ENCODE measurements around the gene TCERG1L. TPM values are rescaled to one million over a fixed set of nuclear protein-coding genes. Genes with fewer than 3 reads are reported as not detected.

The TCERG1L gene
- total RNA-seq, 1 experiment from 2014 or later: not detected

DNA sequence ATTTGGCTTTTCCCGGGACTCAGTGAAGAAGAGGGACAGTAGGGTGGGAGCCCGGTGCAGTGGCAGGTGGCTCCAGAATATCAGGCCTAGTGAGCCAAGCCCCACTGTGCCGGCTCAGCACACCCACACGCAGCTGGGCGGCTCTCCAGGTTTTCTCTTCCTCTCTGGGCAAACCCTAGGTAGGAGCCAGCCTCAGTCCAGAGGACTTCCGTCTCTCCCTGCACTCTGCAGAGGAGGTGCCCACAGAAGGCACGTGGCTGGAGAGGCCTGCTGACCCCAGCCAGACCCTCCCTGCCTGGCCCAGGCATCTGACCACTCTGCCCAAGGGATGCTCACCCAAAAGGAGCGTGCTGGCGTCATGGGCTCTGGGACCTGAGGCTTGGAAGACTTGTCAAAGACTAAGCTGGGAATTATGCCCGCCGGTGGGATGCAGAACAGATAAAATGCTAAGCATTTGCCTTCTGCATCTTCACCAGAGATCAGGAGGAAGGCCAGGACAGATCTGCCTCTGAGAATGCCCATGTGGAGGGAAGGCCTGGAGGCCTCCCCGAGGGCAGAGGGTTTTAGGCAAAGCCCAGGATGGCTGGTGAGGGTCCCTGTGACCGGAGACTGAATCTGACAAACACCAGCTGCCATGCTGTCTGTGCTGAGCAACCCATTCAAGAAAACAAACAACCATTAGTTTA, 40.2 kb downstream of the TCERG1L start:
- DNase-seq (ENCODE audit: low read depth): no peak

- no peak for DNase-seq (ENCODE audit: low read depth)
Observed at GRCh38 chr10:131270461-131271190, 40.9 kb downstream of the TCERG1L start.

DNA sequence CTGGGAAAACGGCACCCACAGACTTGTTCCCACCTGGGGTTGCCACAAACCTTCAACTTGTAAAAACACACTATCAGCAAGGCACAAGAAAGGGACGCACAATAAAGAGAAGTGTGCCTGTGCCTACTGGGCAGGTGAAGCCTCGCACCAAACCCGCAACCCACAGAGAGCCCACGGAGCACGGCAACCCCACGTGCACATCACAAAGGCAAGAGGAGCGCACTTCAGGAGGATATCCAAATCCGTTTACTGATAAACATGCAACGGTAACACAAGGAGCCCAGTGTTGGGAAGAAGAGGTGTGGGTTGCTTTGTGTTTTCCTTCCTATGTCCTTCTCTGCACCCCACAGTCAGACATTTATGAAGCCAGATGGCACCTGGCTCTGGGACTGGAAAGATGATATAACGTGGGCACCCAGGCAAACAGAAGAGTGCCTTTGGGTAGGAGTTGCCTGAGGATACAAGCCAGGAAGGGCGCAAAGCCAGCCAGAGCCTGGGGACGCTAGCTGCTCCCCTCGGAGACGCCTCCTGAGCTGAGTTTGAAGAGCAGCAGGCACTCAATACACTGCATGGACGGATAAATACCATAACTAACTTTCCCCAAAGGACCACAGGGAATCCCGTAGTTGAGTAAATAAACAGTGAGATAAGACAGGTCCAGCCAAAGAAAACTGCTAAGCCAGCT, 41.6 kb downstream of the TCERG1L start:
- no peak for DNase-seq (ENCODE audit: low read depth)

DNA sequence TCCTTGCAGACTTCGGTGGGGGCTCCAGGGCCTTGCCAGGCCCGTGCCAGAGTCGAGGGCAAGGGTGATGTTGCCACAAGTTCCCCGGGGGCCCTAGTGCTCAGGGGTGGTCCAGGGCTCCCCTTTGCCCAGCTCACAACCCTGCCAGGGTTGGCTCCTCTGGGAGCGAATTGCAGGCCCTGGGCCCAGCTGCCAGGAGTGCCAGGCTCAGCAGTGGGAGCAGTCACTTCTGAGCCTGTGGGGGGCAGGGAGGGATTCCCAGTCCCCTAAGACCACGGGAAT, 43.8 kb downstream of the TCERG1L start:
- no peak for DNase-seq (ENCODE audit: low read depth)

GRCh38 chr10:131266936-131267813, 44.3 kb downstream of the TCERG1L start:
- DNase-seq (ENCODE audit: low read depth): no peak

GRCh38 chr10:131264110-131264788, 47.3 kb downstream of the TCERG1L start:
- DNase-seq (ENCODE audit: low read depth): no peak

DNA sequence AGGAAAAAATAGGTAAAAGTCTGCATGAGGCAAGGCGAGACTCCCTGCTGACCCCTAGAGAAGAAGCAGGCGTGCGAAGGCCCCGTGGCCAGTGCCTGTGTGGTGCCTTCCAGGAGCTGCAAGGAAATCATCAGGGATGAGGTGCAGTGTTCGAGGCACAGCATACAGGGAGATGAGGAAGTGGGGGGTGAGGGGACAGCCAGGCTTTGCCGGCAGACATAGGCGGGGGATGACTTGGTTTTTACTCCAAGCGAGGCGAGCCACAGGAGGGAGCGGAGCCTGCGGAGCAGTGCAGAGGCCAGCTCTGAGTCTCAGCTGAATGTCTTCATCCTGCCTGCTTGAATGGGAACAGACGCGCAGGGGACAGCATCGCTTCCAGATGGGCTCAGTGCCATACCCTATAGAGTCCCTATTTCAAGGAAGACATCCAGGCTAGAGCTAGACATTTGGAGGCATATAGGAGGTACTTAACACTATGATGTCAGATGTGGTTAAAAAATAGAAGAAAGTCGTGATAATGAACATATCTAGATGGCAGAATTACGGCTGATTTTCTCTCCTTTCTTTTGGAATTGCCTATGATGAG, 49.5 kb downstream of the TCERG1L start:
- DNase-seq (ENCODE audit: low read depth): no peak

DNA sequence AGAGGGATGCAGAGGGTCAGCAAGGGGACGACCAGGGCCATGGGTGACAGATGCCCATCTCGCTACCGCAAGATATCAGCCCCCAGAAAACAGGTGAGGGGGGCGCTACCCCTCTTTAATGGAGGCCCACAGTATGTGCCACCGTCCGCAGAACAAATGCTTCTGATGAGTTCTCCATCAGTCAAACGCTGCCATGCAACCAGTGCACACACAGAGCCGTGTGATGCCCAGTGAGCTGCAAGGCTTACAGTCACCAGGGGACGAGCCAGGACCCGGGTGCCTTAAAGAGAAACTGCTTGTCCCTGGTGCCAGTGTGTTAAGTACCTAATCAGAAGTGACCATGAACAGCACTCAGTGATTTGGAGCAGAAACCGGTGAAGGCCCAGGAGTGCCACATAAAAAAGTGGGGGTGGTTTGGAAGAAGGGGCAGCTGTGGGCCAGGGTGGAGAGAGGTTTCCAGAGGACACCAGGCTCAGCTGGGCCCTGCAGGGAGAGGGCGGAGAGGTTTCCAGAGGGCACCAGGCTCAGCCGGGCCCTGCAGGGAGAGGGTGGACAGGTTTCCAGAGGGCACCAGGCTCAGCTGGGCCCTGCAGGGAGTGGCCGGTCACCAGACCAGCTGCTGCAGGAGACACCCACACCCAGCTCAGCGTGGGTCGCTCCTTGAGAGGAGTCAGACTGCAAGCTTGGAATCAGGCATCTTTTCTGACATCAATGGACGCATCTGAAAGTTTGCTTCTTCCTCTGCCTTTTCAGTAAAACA, 50.9 kb downstream of the TCERG1L start:
- DNase-seq (ENCODE audit: low read depth): no peak

GRCh38 chr10:131260031-131260430, 51.5 kb downstream of the TCERG1L start:
- DNase-seq (ENCODE audit: low read depth): no peak

- DNase-seq (ENCODE audit: low read depth): no peak
Observed at GRCh38 chr10:131259535-131259934, 52.0 kb downstream of the TCERG1L start.

- DNase-seq (ENCODE audit: low read depth): no peak
Observed at GRCh38 chr10:131258256-131258655, 53.3 kb downstream of the TCERG1L start.

GRCh38 chr10:131257027-131257426, 54.5 kb downstream of the TCERG1L start:
- no peak for DNase-seq (ENCODE audit: low read depth)

GRCh38 chr10:131254859-131255252, 56.7 kb downstream of the TCERG1L start:
- no peak for DNase-seq (ENCODE audit: low read depth)

DNA sequence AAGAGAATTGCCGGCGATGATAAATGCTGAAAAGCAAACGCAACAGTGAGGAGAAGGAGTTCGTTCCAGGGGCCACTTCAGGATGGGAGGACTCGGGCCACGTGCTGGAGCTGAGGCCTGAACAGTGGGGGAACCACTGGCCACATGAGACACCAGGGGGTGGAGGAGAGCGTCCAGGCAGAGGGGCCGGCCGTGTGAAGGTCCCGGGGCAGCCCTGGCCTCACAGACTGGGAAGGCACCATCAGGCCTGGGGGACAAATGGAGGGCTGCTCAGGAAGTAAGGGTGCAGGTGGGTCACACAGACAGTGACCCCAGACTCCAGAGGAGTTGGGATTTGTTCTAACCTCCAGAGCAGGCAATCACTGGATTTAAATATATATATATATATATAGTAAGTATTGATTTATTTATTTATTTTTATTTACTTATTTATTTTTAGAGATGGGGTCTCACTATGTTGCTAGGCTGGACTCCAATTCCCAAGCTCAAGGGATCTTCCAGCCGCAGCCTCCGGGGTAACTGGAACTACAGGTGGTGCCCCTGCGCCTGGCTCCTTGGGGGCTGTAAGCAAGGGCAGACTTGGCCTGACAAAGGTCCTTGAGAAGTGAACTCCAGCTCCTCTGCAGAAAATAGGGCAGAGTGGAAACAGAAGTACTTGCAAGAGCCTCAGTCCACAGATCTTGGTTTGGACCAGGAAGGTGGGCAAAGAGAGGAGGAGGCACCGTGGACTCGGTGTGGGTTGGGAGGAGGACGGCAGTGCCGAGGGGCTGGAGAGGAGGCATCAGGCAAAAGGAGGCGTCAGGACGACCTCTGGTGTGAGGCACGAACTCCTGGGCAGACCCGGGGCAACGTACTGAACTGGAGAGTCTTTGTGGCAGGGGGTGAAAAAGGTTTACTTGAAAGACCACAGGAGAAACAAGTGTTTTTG, 57.3 kb downstream of the TCERG1L start:
- DNase-seq (ENCODE audit: low read depth): no peak

DNA sequence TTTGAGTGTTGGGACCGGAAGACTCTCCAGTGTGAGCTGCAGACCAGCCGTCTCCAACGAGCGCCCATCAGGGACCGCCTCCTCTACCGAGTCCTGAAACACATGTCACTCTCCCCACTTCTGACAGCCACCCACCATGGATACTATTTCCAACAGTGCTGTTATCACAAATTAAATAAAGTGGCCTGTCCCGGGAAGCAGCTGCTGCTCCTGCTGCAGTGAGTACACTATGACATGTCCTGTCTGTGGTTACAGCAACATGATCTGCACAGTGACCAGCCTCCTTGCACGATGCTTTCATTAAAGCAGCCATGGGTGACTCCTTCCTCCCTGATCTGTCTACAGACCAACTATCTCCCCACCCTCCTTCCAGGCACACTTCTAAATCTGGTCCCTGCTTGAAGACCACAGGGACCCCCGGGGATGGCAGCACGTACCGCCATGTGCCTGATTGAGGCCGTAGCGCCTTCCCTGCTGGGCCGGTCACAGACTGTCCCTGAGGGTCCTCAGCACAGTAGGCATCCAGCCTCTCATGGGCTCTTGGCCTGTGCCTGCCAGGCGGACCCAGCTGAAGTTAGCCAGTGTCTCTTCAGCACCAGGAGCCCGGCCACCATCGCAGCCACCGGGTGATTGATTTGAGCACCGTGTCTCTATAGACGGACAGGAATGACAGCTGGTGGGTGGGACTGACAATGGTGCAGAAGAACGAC, 58.8 kb downstream of the TCERG1L start:
- no peak for DNase-seq (ENCODE audit: low read depth)

DNA sequence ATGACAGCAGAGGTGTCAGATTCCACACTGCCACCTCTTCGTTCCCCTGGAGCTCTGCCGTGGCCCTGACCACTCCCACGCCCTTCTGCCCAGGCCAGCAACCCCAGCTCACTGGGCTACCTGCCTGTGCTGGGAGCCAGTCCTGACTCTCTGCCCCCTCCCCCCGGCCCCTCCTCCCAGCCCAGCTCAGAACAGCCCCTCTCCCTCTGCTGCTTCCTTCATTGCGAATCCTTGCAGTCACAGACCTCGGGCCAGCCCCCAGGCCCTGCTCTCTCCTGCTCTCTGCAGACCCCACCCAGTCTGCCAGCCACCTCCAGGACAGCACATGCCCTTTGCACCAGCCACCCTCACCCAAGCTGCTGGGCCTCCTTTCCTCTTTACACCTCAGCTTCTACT, 60.4 kb downstream of the TCERG1L start:
- no peak for DNase-seq (ENCODE audit: low read depth)

DNA sequence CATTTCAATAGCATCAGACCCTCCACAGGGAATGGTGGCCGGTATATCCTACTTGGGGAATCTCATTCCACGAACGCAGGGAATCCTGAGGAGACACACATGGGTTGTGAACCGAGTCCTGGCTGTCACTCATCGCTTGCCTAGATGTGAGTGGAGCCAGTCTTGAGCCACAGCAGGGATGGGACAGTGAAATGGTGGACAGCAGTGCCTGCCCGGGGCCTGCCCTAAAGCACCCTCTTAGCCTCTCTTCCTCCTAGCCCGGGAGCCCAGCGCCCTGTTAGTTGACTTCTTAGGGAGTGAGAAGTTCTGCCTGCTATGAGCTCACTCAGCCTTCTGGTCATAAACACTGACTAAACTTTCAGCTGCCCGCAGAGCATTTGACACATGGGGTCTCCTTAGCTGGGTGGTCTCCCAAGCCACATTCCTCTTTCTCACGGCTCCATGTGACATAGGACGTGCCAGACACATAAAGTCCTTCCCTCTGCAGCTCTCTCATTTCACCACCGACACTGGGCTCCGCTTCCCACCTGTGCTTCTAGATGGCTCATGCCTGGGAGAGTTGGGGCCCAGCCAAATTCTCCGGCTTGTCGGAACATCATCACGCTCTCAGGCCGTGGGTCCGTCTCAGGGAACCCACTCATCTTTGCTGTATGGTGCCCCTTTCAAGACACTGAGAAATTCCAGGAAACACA, 60.9 kb downstream of the TCERG1L start:
- no peak for DNase-seq (ENCODE audit: low read depth)

DNA sequence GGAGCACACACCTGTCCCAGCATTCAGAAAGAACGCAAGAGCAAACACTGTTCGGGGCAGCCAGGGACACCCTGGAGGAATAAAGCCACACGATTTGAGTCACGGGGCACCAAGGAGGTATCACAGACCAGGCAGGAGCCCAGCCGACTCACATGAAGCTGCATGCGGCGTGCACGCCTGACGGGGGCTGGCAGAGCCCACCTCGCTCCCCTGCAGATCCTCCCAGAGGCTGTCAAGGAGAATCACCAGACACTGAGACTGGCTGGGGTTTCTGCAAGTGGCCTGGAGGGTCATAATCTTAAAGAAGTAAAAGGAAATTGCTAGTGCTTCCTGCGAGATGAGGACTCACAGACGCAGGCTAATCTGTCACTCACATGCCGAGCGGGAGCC, 61.6 kb downstream of the TCERG1L start:
- no peak for DNase-seq (ENCODE audit: low read depth)

All from RPMI7951 (cell line).